K562 treated with DMSO at 1 percent for 24 hours (cell line): Measurements from ENCODE around the gene PTPN4. TPM values are rescaled to one million over a fixed set of nuclear protein-coding genes. Genes with fewer than 3 reads are reported as not detected.

Experiments
- total RNA-seq: library from RNA; unstranded; fragments of 300-600 nt; gene quantifications from 2 replicates; pipeline ENCODE4 v1.2.3, GENCODE V29; 2022; ENCODE audit warnings: low read depth; ENCODE audit not compliant: insufficient read depth

Gene PTPN4, protein sequence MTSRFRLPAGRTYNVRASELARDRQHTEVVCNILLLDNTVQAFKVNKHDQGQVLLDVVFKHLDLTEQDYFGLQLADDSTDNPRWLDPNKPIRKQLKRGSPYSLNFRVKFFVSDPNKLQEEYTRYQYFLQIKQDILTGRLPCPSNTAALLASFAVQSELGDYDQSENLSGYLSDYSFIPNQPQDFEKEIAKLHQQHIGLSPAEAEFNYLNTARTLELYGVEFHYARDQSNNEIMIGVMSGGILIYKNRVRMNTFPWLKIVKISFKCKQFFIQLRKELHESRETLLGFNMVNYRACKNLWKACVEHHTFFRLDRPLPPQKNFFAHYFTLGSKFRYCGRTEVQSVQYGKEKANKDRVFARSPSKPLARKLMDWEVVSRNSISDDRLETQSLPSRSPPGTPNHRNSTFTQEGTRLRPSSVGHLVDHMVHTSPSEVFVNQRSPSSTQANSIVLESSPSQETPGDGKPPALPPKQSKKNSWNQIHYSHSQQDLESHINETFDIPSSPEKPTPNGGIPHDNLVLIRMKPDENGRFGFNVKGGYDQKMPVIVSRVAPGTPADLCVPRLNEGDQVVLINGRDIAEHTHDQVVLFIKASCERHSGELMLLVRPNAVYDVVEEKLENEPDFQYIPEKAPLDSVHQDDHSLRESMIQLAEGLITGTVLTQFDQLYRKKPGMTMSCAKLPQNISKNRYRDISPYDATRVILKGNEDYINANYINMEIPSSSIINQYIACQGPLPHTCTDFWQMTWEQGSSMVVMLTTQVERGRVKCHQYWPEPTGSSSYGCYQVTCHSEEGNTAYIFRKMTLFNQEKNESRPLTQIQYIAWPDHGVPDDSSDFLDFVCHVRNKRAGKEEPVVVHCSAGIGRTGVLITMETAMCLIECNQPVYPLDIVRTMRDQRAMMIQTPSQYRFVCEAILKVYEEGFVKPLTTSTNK
- total RNA-seq = 9.7 and 14.3 TPM in 2 replicates

DNA sequence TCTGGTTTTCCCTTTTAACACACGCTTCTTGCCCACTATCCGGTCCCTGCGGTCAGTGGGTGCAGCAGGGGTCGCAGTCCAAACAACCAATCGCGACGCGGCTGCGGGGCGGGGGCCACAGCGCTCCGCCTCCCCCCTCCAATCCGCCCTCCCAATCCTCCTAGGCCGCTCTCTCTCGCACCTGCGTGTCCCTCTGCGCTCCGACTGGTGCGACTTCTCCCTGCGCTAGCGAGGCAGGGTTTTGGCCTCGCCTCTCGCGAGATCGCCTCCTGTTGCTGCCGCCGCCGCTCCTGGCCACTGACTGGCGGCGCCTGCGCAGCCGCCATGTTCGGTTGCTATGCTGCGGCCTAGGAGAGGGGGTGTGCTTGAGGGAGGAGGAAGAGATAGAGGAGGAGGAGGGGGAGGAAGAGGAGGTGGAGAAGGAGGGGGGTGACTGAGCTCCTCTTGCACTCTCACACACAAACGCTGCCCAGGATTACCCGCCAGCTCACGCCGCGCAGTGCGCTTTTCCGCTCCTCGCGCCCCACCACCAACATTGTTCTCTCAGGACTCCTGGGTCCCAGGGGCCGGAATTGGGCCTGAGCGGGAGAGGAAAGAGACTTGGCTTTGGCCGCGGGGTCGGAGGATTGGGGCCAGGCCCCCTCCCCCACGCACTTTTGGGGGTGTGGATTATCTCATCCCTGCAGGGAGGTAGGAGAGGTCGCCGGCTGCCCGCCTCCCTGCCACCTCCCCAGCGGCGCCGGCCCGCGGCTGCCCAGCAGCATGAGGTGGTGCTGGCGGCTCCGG is at the start of gene PTPN4:
PTPN4 (plus strand) TSS at position 472 of the 786 bp plus-strand sequence. CDS start 49,932 bp downstream, outside the sequence.

DNA sequence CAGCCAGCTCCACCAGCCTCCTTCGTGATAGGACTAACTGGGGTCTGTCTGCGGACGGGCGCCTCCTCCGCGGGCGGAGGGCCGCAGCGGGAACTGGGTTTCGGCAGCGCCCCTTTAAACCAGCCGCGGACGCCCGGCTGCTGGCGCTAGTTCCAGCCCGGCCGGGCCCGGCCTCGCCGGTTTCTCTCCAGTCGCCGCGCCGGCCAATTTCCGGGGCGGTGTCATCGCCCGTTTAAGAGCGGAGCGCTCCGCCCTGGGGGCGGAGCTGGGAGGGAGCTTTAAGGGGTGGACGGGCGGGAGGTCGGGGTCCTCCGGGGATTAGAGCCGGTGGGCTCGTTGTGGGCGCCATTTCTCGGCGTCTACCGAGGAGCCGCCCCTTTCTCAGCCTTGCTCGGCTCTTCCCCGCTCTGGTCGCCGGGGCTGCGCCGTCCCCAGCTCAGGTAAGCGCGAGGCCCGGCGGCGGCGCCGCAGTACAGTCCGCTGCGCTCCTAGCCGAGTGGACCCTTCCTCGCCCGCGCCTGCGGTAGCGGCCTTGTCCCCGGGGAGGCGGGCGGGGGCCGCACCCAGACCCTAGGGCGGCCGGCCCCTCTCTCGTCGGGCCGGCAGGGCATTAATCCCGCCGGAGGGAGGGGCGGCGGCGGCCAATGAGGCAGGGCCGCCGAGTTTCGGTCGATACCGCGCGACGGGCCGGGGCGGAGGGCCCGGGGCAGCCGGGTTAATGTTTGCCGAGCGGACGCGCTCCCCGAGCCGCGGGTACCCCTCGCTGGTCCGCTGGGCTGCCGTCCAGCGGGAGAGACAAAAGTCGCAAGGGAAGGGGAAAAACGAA is 253.3 kb downstream of the PTPN4 start, which contains the start of gene EPB41L5:
EPB41L5 (plus strand) TSS at position 307 of the 826 bp plus-strand sequence. CDS start 6,008 bp downstream, outside the sequence.

Other genes starting within 250 kb of the PTPN4 start
- gene SCTR, start 235.4 kb upstream of the PTPN4 start, total RNA-seq = not detected in 2 replicates
- gene CFAP221, start 215.5 kb upstream of the PTPN4 start, total RNA-seq = 0.12 TPM in 1 of 2 replicates, not detected in the other
- gene TMEM177, start 80.7 kb upstream of the PTPN4 start, total RNA-seq = 13.1 and 14.0 TPM in 2 replicates